HepG2 (cell line): ENCODE data around the gene ARID3C. TPM values are rescaled to one million over a fixed set of nuclear protein-coding genes. Genes with fewer than 3 reads are reported as not detected.

Experiments
- ATAC-seq: fragments of 200-7000 bp; cut with Tn5 transposase; 3 replicates; pipeline ENCODE4 v1.9.1; 2020; ENCODE audit warnings: mild to moderate bottlenecking, moderate library complexity
- BruUV-seq: library from RNA; stranded (reverse); fragments of 400-500 nt; replicated peaks from 2 replicates; lab custom pipeline; 2021; lab: Mats Ljungman, UMichigan
- CTCF ChIA-PET: fragments of 300-600 bp; formaldehyde crosslinking; extraction: SDS; loops from one replicate; lab custom pipeline; 2021; ENCODE audit warnings: low total read pairs, inconsistent platforms, low intra/inter-chr PET ratio; lab: Yijun Ruan, JAX
- POLR2A ChIA-PET: fragments of 350-600 bp; sonication (Branson Sonifier 250); formaldehyde crosslinking; loops from one replicate; lab custom pipeline; 2020; ENCODE audit warnings: antibody characterized with exemption, inconsistent platforms; lab: Yijun Ruan, JAX
- DNase-seq: peaks from one replicate; pipeline ENCODE4 v3.0.0-alpha.2; 2015; ENCODE audit warnings: low spot score
- FAIRE-seq: peaks from 3 replicates; lab custom pipeline; 2011; peaks lifted over from hg19 to GRCh38; lab: Jason Lieb, UNC
- H2AFZ ChIP-seq: one replicate; pipeline ENCODE4 v1.6.1; 2011; ENCODE audit warnings: low read length, inconsistent platforms
- H3K27ac ChIP-seq: fragments of 300-600 bp; 3 replicates; pipeline ENCODE4 v1.8.0; 2011; ENCODE audit warnings: mixed run types, mild to moderate bottlenecking, mixed read lengths, low read length, inconsistent platforms; ENCODE audit not compliant: insufficient read depth; ENCODE audit errors: extremely low read length
- H3K27me3 ChIP-seq, 2 experiments: fragments of 200-600 bp in 1 of 2; 2 replicates in 1 of 2; 3 replicates in 1 of 2; pipeline versions ENCODE4 v1.6.0 to v1.8.0; 2011; ENCODE audit warnings: low read length in 2 of 2, mild to moderate bottlenecking in 2 of 2, moderate library complexity in 2 of 2, inconsistent platforms in 1 of 2; ENCODE audit not compliant: insufficient read depth in 2 of 2, control insufficient read depth in 1 of 2
- H3K36me3 ChIP-seq, 2 experiments: fragments of 200-600 bp in 1 of 2; replicated peaks in 1 of 2; 2 replicates in 1 of 2; 3 replicates in 1 of 2; pipeline versions ENCODE4 v1.5.1 to v1.8.0; 2011; ENCODE audit warnings: low read length in 2 of 2, inconsistent platforms in 1 of 2; ENCODE audit not compliant: insufficient read depth in 2 of 2, control insufficient read depth in 1 of 2
- H3K4me1 ChIP-seq: 2 replicates; pipeline ENCODE4 v1.5.1; 2012; ENCODE audit warnings: low read length, inconsistent platforms; ENCODE audit not compliant: insufficient read depth
- H3K4me2 ChIP-seq: 2 replicates; pipeline ENCODE4 v1.6.0; 2011; ENCODE audit warnings: low read depth, low read length, inconsistent platforms
- H3K4me3 ChIP-seq, 3 experiments: fragments of 200-600 bp in 1 of 3; sonication (generic), shearing (Covaris generic) in 1 of 3; replicated peaks in 1 of 3; 2 replicates each; pipeline ENCODE4 v1.5.1; 2011 to 2016; ENCODE audit warnings: low read length in 3 of 3, inconsistent platforms in 2 of 3, low read depth in 2 of 3, mild to moderate bottlenecking in 2 of 3, control low read depth in 1 of 3, mixed read lengths in 1 of 3; ENCODE audit not compliant: insufficient read depth in 1 of 3
- H3K79me2 ChIP-seq: one replicate; pipeline ENCODE4 v1.6.1; 2011; ENCODE audit warnings: low read length, inconsistent platforms; ENCODE audit not compliant: insufficient read depth
- H3K9ac ChIP-seq: 2 replicates; pipeline ENCODE4 v1.6.0; 2011; ENCODE audit warnings: mild to moderate bottlenecking, low read depth, low read length, inconsistent platforms; ENCODE audit not compliant: insufficient read depth
- H3K9me3 ChIP-seq: 2 replicates; pipeline ENCODE4 v1.5.1; 2012; ENCODE audit warnings: mild to moderate bottlenecking, low read length
- H4K20me1 ChIP-seq: 2 replicates; pipeline ENCODE4 v1.6.0; 2011; ENCODE audit warnings: inconsistent platforms, mild to moderate bottlenecking, low read length, moderate library complexity; ENCODE audit not compliant: insufficient read depth
- ATF7 ChIP-seq, 2 experiments: fragments of 450-650 bp in 1 of 2; sonication (generic) in 1 of 2; formaldehyde crosslinking in 1 of 2; IDR thresholded peaks; 2 replicates each; pipeline versions ENCODE4 v1.4.0 to v1.6.1; 2016 to 2020; ENCODE audit warnings: antibody characterized with exemption in 1 of 2, mild to moderate bottlenecking in 1 of 2, missing genetic modification reagents in 1 of 2
- CEBPZ ChIP-seq: IDR thresholded peaks from 2 replicates; pipeline ENCODE4 v1.6.1; 2012; ENCODE audit warnings: low read length, improper control_type of control experiment
- PCBP2 ChIP-seq: fragments of 200-400 bp; formaldehyde crosslinking; optimal IDR thresholded peaks from 2 replicates; pipeline ENCODE3; 2018; ENCODE audit warnings: low read length, low read depth; ENCODE audit not compliant: poor library complexity, severe bottlenecking
- RARG ChIP-seq: sonication (generic); formaldehyde crosslinking; IDR thresholded peaks from 2 replicates; pipeline ENCODE4 v1.4.0; 2020; ENCODE audit warnings: low read depth, mild to moderate bottlenecking, missing genetic modification reagents
- ZNF609 ChIP-seq: sonication (generic); formaldehyde crosslinking; IDR thresholded peaks from 2 replicates; pipeline ENCODE4 v1.4.0; 2020; ENCODE audit warnings: mild to moderate bottlenecking, missing genetic modification reagents, borderline replicate concordance
- WGBS: methylation state at CpG from one replicate; pipeline ENCODE4 v1.1.6; 2017; ENCODE audit warnings: low lambda C conversion rate; 5-methylcytosine and 5-hydroxymethylcytosine counted together
- in situ Hi-C: cut with HindIII; loops from 2 replicates; pipeline ENCODE4 v1.10.0; 2017; ENCODE audit warnings: low pct_unique_long_range_greater_than_20kb; ENCODE audit not compliant: extremely low pct_ligation_motif_present
- intact Hi-C: fragments of 100-400 bp; cut with micrococcal nuclease; formaldehyde crosslinking; loops from one replicate; pipeline ENCODE4 v1.10.0; 2022; ENCODE audit not compliant: unreplicated experiment
- polyA plus RNA-seq, 8 experiments: library from polyadenylated mRNA; depleted of rRNA in 3 of 8; stranded (reverse) in 7 of 8; unstranded in 1 of 8; fragments of >200 nt; fragmentation: Illumina TruSeq in 4 of 8; extraction: Trizol in 4 of 8; gene quantifications; 2 replicates each; pipeline versions ENCODE4 v1.2.1 to v1.2.3, GENCODE V29; 2011 to 2016; ENCODE audit warnings: low read depth in 4 of 8, missing spikeins in 1 of 8, mixed read lengths in 1 of 8; ENCODE audit not compliant: insufficient read depth in 1 of 8
- total RNA-seq, 5 experiments: library from RNA; depleted of rRNA; stranded (reverse); fragments of >200 nt; fragmentation: Illumina TruSeq; extraction: Trizol; gene quantifications; 2 replicates each; pipeline ENCODE4 v1.2.3, GENCODE V29; 2016; ENCODE audit warnings: low read depth in 1 of 5

Gene ARID3C
- total and polyA plus RNA-seq, 2 of the 13 experiments (the other 11 are each of a cell fraction or from before 2014, with no cell fraction given), result not detected

DNA sequence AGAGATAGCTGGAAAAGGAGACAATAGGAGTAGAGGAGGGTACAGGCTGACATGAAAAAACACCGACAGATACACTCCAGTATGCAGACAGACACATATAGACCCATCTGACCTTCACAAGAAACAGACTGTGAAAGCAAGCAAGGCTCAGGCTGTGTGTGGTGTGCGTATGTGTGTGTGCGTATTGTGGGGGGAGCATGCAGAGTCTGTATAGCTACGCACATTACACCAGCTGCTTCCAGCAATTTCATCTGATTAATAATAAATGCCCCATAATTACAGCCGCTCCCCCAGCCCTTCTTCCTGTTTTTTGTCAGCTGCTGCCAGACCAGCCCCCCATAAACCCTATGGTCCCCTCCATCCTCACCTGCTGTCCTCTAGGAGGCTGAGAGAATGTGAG is 46.1 kb downstream of the ARID3C start (continued):
- TF ChIP-seq ZNF609 (no peak), RARG (CRISPR knock-in tag) (no peak), ATF7 (IDR thresholded peaks at IDR 0.05) (no peak), ATF7 (CRISPR knock-in tag; IDR thresholded peaks at IDR 0.05) (no peak)
- TF ChIP-seq, all 625 proteins: peak for 0

DNA sequence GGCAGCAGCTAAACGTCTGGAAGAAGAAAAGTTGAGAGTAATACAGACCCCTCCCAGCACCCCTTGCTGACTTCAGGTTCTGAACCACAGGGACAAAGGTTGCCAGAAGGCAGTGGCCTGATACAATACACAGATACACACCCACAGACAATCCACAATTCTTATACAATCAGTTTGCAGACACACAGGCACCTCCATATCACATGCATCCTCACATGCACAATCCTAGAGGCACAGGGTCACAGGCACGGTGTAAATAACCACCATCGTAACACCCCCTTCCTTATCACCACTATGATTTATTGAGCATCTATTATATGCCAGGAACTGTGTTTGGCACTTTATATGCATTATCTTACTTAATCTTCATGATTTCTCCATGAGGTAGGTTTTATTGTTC is 47.5 kb downstream of the ARID3C start:
- ChIA-PET CTCF (no interaction called here), POLR2A (no interaction called here)
- no peak for TF ChIP-seq CEBPZ
- TF ChIP-seq PCBP2, result no peak
- no peak overlapping the region for H3K4me3 ChIP-seq
- peaks cover 9 to 77% of the 10 kb centered on the region in 2 experiments for H3K27me3 ChIP-seq
- no peaks in the 10 kb centered on the region for H4K20me1 ChIP-seq
- no peak overlapping the region for H3K9ac ChIP-seq
- H3K9me3 ChIP-seq, result no peaks in the 10 kb centered on the region
- DNase-seq, result no peak
- intact Hi-C loops (no loop called here), in situ Hi-C loops (no loop called here)
- no peak overlapping the region for H2AFZ ChIP-seq
- no peak overlapping the region for H3K27ac ChIP-seq
- BruUV-seq, result no TSS peak
- no peak for ATAC-seq
- FAIRE-seq, result no peak
- H3K4me2 ChIP-seq, result no peak overlapping the region
- no peaks in the 10 kb centered on the region for H3K4me1 ChIP-seq
- H3K79me2 ChIP-seq, result no peaks in the 10 kb centered on the region
- no peaks in the 10 kb centered on the region for H3K36me3 ChIP-seq
- 40% methylated on average over 3 of the region's 3 CpGs for WGBS
